SK-N-SH (cell line): ENCODE data around the gene MIPEP. TPM values are rescaled to one million over a fixed set of nuclear protein-coding genes. Genes with fewer than 3 reads are reported as not detected.

Experiments used
- CTCF ChIA-PET: fragments of 300-600, 350-600 bp; formaldehyde crosslinking; extraction: SDS; loops from one replicate; lab custom pipeline; 2021; lab: Yijun Ruan, JAX
- POLR2A ChIA-PET: fragments of 350-600 bp; sonication (Branson Sonifier 250); formaldehyde crosslinking; extraction: SDS; loops from one replicate; lab custom pipeline; 2020; ENCODE audit warnings: antibody characterized with exemption, inconsistent platforms; lab: Yijun Ruan, JAX
- DNase-seq: peaks from one replicate; pipeline ENCODE4 v3.0.0; 2012
- H2AFZ ChIP-seq: fragments of 200-600 bp; sonication (generic); 2 replicates; pipeline ENCODE4 v1.8.1; 2016; ENCODE audit warnings: antibody characterized with exemption, mild to moderate bottlenecking, low read depth
- H3F3A ChIP-seq: fragments of 200-600 bp; sonication (generic); replicated peaks from 2 replicates; pipeline ENCODE3; 2016; ENCODE audit warnings: antibody characterized with exemption, mild to moderate bottlenecking; ENCODE audit not compliant: insufficient read depth
- H3K27ac ChIP-seq, 2 experiments: fragments of 200-500 bp in 1 of 2; fragments of 200-600 bp in 1 of 2; sonication (Bioruptor generic) in 1 of 2; sonication (generic), shearing (Covaris generic) in 1 of 2; 2 replicates each; pipeline versions ENCODE4 v1.5.1 to v1.6.1; 2014 to 2016; ENCODE audit warnings: low read depth in 2 of 2, inconsistent platforms in 1 of 2, low read length in 1 of 2, mild to moderate bottlenecking in 1 of 2, mixed read lengths in 1 of 2
- H3K27me3 ChIP-seq: fragments of 200-600 bp; sonication (generic), shearing (Covaris generic); 2 replicates; pipeline ENCODE4 v1.6.1; 2016; ENCODE audit warnings: mixed run types; ENCODE audit not compliant: insufficient read depth
- H3K36me3 ChIP-seq, 2 experiments: fragments of 200-500 bp in 1 of 2; fragments of 200-600 bp in 1 of 2; sonication (Bioruptor generic) in 1 of 2; sonication (generic) in 1 of 2; replicated peaks in 1 of 2; 2 replicates each; pipeline versions ENCODE3 to v1.5.1; 2014 to 2016; ENCODE audit warnings: low read length in 1 of 2, mild to moderate bottlenecking in 1 of 2; ENCODE audit not compliant: insufficient read depth in 2 of 2, control insufficient read depth in 1 of 2
- H3K4me1 ChIP-seq, 2 experiments: fragments of 200-500 bp in 1 of 2; fragments of 200-600 bp in 1 of 2; sonication (Bioruptor generic) in 1 of 2; sonication (generic), shearing (Covaris generic) in 1 of 2; 2 replicates each; pipeline versions ENCODE4 v1.5.1 to v1.6.1; 2014 to 2016; ENCODE audit warnings: low read depth in 1 of 2, low read length in 1 of 2, mixed run types in 1 of 2; ENCODE audit not compliant: insufficient read depth in 2 of 2, control insufficient read depth in 1 of 2
- H3K4me2 ChIP-seq: fragments of 200-600 bp; sonication (generic), shearing (Covaris generic); 2 replicates; pipeline ENCODE4 v1.6.1; 2017; ENCODE audit warnings: mixed run types
- H3K4me3 ChIP-seq, 2 experiments: fragments of 200-500 bp in 1 of 2; fragments of 200-600 bp in 1 of 2; sonication (Bioruptor generic) in 1 of 2; sonication (generic), shearing (Covaris generic) in 1 of 2; 2 replicates each; pipeline versions ENCODE4 v1.5.1 to v1.8.1; 2014 to 2016; ENCODE audit warnings: low read depth in 2 of 2, inconsistent platforms in 1 of 2, low read length in 1 of 2, mild to moderate bottlenecking in 1 of 2, mixed read lengths in 1 of 2, moderate library complexity in 1 of 2
- H3K79me2 ChIP-seq: fragments of 200-600 bp; sonication (generic); 2 replicates; pipeline ENCODE4 v1.8.1; 2017; ENCODE audit warnings: mild to moderate bottlenecking; ENCODE audit not compliant: insufficient read depth
- H3K9ac ChIP-seq: fragments of 200-600 bp; sonication (generic); 2 replicates; pipeline ENCODE4 v1.6.1; 2017; ENCODE audit warnings: mixed run types
- H3K9me2 ChIP-seq: fragments of 200-600 bp; sonication (generic); 2 replicates; pipeline ENCODE4 v1.6.1; 2017; ENCODE audit warnings: mixed run types
- H3K9me3 ChIP-seq: fragments of 200-600 bp; sonication (generic); 2 replicates; pipeline ENCODE4 v1.6.1; 2017; ENCODE audit warnings: mixed run types, mild to moderate bottlenecking, moderate library complexity
- H4K20me1 ChIP-seq: fragments of 200-600 bp; sonication (generic); 2 replicates; pipeline ENCODE4 v1.6.1; 2017; ENCODE audit warnings: mild to moderate bottlenecking, mixed run types; ENCODE audit not compliant: insufficient read depth
- CHD2 ChIP-seq: fragments of 150-350 bp; IDR thresholded peaks from 2 replicates; pipeline ENCODE4 v1.6.1; 2018; ENCODE audit warnings: low read length; ENCODE audit not compliant: partially characterized antibody
- CTCF ChIP-seq: fragments of 200-600 bp; sonication (generic); IDR thresholded peaks from 2 replicates; pipeline ENCODE4 v1.6.1; 2017; ENCODE audit warnings: antibody characterized with exemption, mild to moderate bottlenecking, moderate library complexity
- ELF1 ChIP-seq: IDR thresholded peaks from 2 replicates; pipeline ENCODE4 v1.4.0; 2012
- EP300 ChIP-seq, 2 experiments: IDR thresholded peaks; 2 replicates each; pipeline versions ENCODE4 v1.4.0 to v1.6.1; 2012; ENCODE audit warnings: borderline replicate concordance in 1 of 2, low read depth in 1 of 2, low read length in 1 of 2
- EZH2phosphoT487 ChIP-seq: fragments of 200-600 bp; sonication (generic); IDR thresholded peaks from 2 replicates; pipeline ENCODE4 v1.6.1; 2017; ENCODE audit warnings: low read depth, mixed run types, mild to moderate bottlenecking, antibody characterized with exemption, moderate library complexity, borderline replicate concordance
- FOXJ3 ChIP-seq: sonication (generic); formaldehyde crosslinking; IDR thresholded peaks from 2 replicates; pipeline ENCODE4 v1.5.1; 2020; ENCODE audit warnings: mild to moderate bottlenecking, missing genetic modification reagents
- FOXM1 ChIP-seq: IDR thresholded peaks from 2 replicates; pipeline ENCODE4 v1.4.0; 2012; ENCODE audit warnings: low read depth, mild to moderate bottlenecking
- GABPA ChIP-seq: IDR thresholded peaks from 2 replicates; pipeline ENCODE4 v1.4.0; 2012; ENCODE audit warnings: low read depth, mild to moderate bottlenecking
- JUND ChIP-seq: IDR thresholded peaks from 2 replicates; pipeline ENCODE4 v1.4.0; 2012
- MEF2A ChIP-seq: IDR thresholded peaks from 2 replicates; pipeline ENCODE4 v1.4.0; 2012; ENCODE audit warnings: low read depth, borderline replicate concordance
- POLR2AphosphoS5 ChIP-seq: IDR thresholded peaks from 2 replicates; pipeline ENCODE4 v1.6.1; 2012; ENCODE audit warnings: low read depth, low read length
- RAD21 ChIP-seq: IDR thresholded peaks from 2 replicates; pipeline ENCODE4 v1.6.1; 2012; ENCODE audit warnings: mild to moderate bottlenecking, low read length
- RCOR1 ChIP-seq: fragments of 150-350 bp; IDR thresholded peaks from 2 replicates; pipeline ENCODE4 v1.6.1; 2017; ENCODE audit warnings: antibody characterized with exemption, low read length
- RFX5 ChIP-seq: IDR thresholded peaks from 2 replicates; pipeline ENCODE4 v1.6.1; 2012; ENCODE audit warnings: mild to moderate bottlenecking, improper control_type of control experiment, low read length
- RXRA ChIP-seq: IDR thresholded peaks from 2 replicates; pipeline ENCODE4 v1.4.0; 2012; ENCODE audit warnings: low read depth, mild to moderate bottlenecking, borderline replicate concordance
- SIN3A ChIP-seq: IDR thresholded peaks from 2 replicates; pipeline ENCODE4 v1.6.1; 2012; ENCODE audit warnings: low read depth, mild to moderate bottlenecking, low read length, moderate library complexity, borderline replicate concordance
- SMC3 ChIP-seq: IDR thresholded peaks from 2 replicates; pipeline ENCODE4 v1.6.1; 2012; ENCODE audit warnings: low read depth, low read length, improper control_type of control experiment
- TAF1 ChIP-seq: IDR thresholded peaks from 2 replicates; pipeline ENCODE4 v1.6.1; 2012; ENCODE audit warnings: low read depth, mild to moderate bottlenecking, low read length, moderate library complexity, borderline replicate concordance
- TCF12 ChIP-seq: IDR thresholded peaks from 2 replicates; pipeline ENCODE4 v1.4.0; 2012
- TEAD4 ChIP-seq: IDR thresholded peaks from 2 replicates; pipeline ENCODE4 v1.4.0; 2012; ENCODE audit warnings: mild to moderate bottlenecking, borderline replicate concordance; ENCODE audit not compliant: insufficient read depth
- YY1 ChIP-seq: IDR thresholded peaks from 2 replicates; pipeline ENCODE4 v1.4.0; 2012; ENCODE audit warnings: low read depth, mild to moderate bottlenecking
- WGBS: methylation state at CpG from one replicate; pipeline ENCODE4 v1.1.6; 2017; ENCODE audit warnings: low lambda C conversion rate; 5-methylcytosine and 5-hydroxymethylcytosine counted together
- polyA plus RNA-seq, 3 experiments: library from polyadenylated mRNA; depleted of rRNA; stranded (reverse); fragments of >200 nt; gene quantifications; 2 replicates each; pipeline ENCODE4 v1.2.3, GENCODE V29; 2012
- TF ChIP-seq, protein P1 (sequence below): IDR thresholded peaks from 2 replicates; pipeline ENCODE4 v1.4.0; 2012; ENCODE audit warnings: low read depth, borderline replicate concordance
- TF ChIP-seq, protein P2 (sequence below): IDR thresholded peaks from 2 replicates; pipeline ENCODE4; 2012
- TF ChIP-seq, protein P3 (sequence below): fragments of 150-350 bp; IDR thresholded peaks from 2 replicates; pipeline ENCODE4 v1.6.1; 2016; ENCODE audit warnings: mild to moderate bottlenecking, low read depth, low read length

MIPEP gene
- polyA plus RNA-seq, 1 of the 3 experiments (the other 2 are of a cell fraction) = 12.7 TPM

DNA sequence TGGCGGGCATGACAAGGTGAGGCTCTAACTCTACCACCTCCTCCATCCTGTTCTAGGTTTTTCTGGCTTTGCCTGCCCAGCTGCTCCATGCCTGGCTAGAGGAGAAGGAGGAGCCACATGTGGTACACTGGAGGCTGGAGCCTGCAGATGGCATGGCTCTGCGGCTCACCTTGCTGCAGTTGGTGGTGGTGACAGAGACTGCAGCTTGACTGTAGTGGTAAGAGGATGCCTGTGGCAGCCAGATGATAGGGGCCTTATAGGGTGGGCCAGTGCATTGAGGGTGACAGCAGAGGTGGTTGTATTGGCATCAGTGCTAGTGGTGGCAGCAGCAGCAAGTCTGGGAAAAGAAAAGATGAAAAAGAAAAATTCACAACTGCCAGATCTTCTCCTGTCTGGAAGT lies 172.8 kb downstream of the MIPEP start:
- no peak overlapping the region for H3K4me3 ChIP-seq
- H3K9ac ChIP-seq = no peak overlapping the region
- no peak for DNase-seq
- WGBS = 100% methylated on average over 2 of the region's 2 CpGs
- H4K20me1 ChIP-seq = no peaks in the 10 kb centered on the region
- H3K36me3 ChIP-seq = no peaks in the 10 kb centered on the region
- TF ChIP-seq YY1 (no peak), TEAD4 (no peak), GABPA (no peak), EZH2phosphoT487 (no peak), FOXJ3 (no peak), SIN3A (no peak), FOXM1 (no peak), TAF1 (no peak), RAD21 (no peak), JUND (no peak), RFX5 (no peak), CHD2 (no peak)
- TF ChIP-seq, protein P1, sequence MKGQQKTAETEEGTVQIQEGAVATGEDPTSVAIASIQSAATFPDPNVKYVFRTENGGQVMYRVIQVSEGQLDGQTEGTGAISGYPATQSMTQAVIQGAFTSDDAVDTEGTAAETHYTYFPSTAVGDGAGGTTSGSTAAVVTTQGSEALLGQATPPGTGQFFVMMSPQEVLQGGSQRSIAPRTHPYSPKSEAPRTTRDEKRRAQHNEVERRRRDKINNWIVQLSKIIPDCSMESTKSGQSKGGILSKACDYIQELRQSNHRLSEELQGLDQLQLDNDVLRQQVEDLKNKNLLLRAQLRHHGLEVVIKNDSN = no peak
- TF ChIP-seq, protein P2, sequence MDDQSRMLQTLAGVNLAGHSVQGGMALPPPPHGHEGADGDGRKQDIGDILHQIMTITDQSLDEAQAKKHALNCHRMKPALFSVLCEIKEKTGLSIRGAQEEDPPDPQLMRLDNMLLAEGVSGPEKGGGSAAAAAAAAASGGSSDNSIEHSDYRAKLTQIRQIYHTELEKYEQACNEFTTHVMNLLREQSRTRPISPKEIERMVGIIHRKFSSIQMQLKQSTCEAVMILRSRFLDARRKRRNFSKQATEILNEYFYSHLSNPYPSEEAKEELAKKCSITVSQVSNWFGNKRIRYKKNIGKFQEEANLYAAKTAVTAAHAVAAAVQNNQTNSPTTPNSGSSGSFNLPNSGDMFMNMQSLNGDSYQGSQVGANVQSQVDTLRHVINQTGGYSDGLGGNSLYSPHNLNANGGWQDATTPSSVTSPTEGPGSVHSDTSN = no peak
- no peaks in the 10 kb centered on the region for H3K9me2 ChIP-seq
- no peak overlapping the region for H3K27ac ChIP-seq
- ChIA-PET CTCF (interaction anchor here (0.7 kb wide), 1 partner anchor 13 kb away, joined by 4 read pairs; no protein-coding TSS in a partner anchor), POLR2A (no interaction called here)
- H3F3A ChIP-seq = no peaks in the 10 kb centered on the region
- no peaks in the 10 kb centered on the region for H3K9me3 ChIP-seq
- H3K4me2 ChIP-seq = no peak overlapping the region
- no peaks in the 10 kb centered on the region for H3K79me2 ChIP-seq
- no peaks in the 10 kb centered on the region for H3K4me1 ChIP-seq
- no peaks in the 10 kb centered on the region for H3K27me3 ChIP-seq
- H2AFZ ChIP-seq = no peak overlapping the region

GRCh38 chr13:23715762-23716235 lies 173.4 kb downstream of the MIPEP start:
- Histone ChIP-seq H3K9me2 (no peaks in the 10 kb centered on the region), H4K20me1 (no peaks in the 10 kb centered on the region), H3K4me1 (no peaks in the 10 kb centered on the region), H3F3A (no peaks in the 10 kb centered on the region), H3K36me3 (no peaks in the 10 kb centered on the region), H3K27me3 (no peaks in the 10 kb centered on the region), H2AFZ (no peak overlapping the region), H3K9me3 (no peaks in the 10 kb centered on the region), H3K4me3 (no peak overlapping the region), H3K4me2 (no peak overlapping the region), H3K79me2 (no peaks in the 10 kb centered on the region), H3K9ac (no peak overlapping the region), H3K27ac (no peak overlapping the region)
- ChIA-PET CTCF (interaction anchor here (0.7 kb wide), 1 partner anchor 12 kb away, joined by 4 read pairs; no protein-coding TSS in a partner anchor), POLR2A (no interaction called here)
- 64% methylated on average over 6 of the region's 11 CpGs for WGBS
- no peak for DNase-seq
- TF ChIP-seq, protein P1 = no peak
- TF ChIP-seq SMC3 (peak; percentile 19; the same call in 1 of the 2 replicates), MEF2A (no peak), ELF1 (no peak), FOXJ3 (no peak), EP300 (IDR thresholded peaks at IDR 0.05; ENCODE audit: borderline replicate concordance in 1 of 2, low read depth in 1 of 2, low read length in 1 of 2) (no peak), RAD21 (peak; percentile 52), RFX5 (no peak), CHD2 (no peak), FOXM1 (no peak), RXRA (no peak), POLR2AphosphoS5 (no peak), CTCF (peak; percentile 29; the same call in 1 of the 2 replicates), RCOR1 (no peak), YY1 (no peak), TCF12 (no peak), SIN3A (no peak)
- TF ChIP-seq, protein P3, sequence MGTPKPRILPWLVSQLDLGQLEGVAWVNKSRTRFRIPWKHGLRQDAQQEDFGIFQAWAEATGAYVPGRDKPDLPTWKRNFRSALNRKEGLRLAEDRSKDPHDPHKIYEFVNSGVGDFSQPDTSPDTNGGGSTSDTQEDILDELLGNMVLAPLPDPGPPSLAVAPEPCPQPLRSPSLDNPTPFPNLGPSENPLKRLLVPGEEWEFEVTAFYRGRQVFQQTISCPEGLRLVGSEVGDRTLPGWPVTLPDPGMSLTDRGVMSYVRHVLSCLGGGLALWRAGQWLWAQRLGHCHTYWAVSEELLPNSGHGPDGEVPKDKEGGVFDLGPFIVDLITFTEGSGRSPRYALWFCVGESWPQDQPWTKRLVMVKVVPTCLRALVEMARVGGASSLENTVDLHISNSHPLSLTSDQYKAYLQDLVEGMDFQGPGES = no peak
